IMR-90 (cell line): Measurements from ENCODE around the gene RUNX2.

Source experiments
- RAD21 ChIP-seq: IDR thresholded peaks from 2 replicates; pipeline ENCODE4 v1.6.1; 2012; ENCODE audit warnings: low read length, improper control_type of control experiment
- RFX5 ChIP-seq: IDR thresholded peaks from 2 replicates; pipeline ENCODE4 v1.8.0; 2012; ENCODE audit warnings: low read depth, mild to moderate bottlenecking, low read length, moderate library complexity
- TF ChIP-seq, protein P1 (sequence below): fragments of 150-350 bp; IDR thresholded peaks from 2 replicates; pipeline ENCODE4 v1.6.1; 2017; ENCODE audit warnings: mild to moderate bottlenecking, antibody characterized with exemption, low read length, low read depth

DNA sequence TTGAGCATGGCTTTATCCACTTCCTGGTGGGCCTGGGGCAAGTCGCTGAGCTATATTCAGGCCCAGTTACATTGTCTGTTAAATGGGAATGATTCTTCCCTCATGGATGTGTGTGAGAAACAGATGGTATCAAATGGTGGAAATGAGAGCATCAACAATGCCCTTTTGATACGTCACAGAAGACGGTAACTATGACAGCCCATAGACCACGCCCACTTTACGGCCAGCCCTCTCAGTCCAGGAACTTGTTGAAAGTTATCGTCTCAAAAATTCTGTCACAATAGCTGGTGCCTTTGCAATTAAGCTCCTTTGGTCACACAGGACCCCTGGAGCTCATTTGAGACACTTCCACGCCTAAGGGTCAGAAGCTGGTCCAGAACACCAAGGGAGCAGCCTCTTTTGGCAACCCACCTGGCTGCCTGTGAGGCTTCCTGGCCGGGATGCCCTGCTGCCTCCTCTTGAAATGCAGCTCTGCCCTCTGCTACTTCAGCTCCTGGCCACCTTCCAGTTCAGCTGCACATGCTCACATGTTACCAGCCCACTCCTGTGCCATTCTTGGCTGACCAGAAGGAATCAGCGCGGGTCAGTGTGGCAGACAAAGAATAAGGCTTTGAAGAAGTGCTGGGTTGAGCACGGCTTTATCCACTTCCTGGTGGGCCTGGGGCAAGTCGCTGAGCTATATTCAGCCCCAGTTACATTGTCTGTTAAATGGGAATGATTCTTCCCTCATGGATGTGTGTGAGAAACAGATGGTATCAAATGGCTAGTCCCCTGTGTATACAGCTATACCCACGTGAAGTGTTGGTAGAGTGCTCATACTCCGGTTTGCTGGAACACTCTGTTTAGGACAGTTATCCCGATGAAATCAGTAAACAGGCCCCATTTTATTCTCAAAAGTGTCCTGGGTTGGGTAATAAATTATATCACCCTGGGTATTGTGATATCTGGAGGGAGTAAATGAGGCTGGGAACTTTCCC lies 248.8 kb downstream of the RUNX2 start:
- TF ChIP-seq RAD21 (no peak), RFX5 (no peak)
- TF ChIP-seq, protein P1, sequence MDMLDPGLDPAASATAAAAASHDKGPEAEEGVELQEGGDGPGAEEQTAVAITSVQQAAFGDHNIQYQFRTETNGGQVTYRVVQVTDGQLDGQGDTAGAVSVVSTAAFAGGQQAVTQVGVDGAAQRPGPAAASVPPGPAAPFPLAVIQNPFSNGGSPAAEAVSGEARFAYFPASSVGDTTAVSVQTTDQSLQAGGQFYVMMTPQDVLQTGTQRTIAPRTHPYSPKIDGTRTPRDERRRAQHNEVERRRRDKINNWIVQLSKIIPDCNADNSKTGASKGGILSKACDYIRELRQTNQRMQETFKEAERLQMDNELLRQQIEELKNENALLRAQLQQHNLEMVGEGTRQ, result no peak
